Hematopoietic multipotent progenitor cell treated with erythropoietin and hydrocortisone succinate and interleukin-3 and kit ligand, for 15 days (in vitro differentiated cells): ENCODE measurements around the gene MRPL48.

Source experiments
- DNase-seq: peaks from one replicate; pipeline ENCODE4 v3.0.0-alpha.2; 2015; ENCODE audit warnings: low spot score

Gene MRPL48

DNA sequence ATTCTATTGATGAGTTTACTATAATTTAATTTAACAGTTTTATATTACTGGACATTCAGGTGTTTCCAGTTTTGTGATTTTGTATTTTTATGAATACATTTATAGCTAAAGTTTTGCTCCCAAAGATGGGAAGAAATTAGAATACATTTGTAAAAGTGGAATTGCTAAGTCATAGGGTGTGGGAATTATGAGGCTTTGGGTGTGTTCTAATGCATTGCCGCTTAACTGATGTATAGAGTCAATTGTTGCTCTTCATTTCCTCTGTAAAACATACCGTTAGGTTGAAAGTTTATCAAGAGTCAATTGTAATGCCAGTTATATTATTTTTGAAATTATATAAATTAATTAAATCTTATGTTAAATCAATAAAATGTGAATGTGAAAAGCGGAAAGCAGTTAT lies 105.4 kb downstream of the MRPL48 start:
- DNase-seq: peak; percentile 29

GRCh38 chr11:73894725-73895335 lies 107.2 kb downstream of the MRPL48 start:
- no peak for DNase-seq

GRCh38 chr11:73902303-73902702 lies 114.6 kb downstream of the MRPL48 start:
- DNase-seq: no peak

DNA sequence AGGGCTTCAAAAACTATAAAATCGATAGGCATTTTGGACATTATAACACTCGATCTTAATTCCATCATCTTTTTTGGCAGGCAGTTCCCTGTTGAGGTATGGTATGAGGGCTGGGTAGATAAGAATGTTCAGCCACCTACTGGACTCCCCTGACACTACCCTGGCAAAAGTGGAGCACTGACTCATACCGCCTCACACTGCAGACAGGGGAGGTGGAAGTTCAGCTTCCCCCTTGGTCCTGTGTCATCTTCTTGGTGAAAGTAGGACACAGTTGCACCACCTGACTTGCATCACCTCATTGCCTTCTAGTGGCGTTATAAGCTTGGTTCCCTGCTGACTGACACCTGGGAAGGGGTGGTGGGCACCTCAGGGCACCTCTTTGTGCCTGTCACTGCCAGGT lies 119.5 kb downstream of the MRPL48 start:
- DNase-seq: peak; percentile 66

- DNase-seq: no peak
Observed at GRCh38 chr11:73912026-73912425, 124.4 kb downstream of the MRPL48 start.

DNA sequence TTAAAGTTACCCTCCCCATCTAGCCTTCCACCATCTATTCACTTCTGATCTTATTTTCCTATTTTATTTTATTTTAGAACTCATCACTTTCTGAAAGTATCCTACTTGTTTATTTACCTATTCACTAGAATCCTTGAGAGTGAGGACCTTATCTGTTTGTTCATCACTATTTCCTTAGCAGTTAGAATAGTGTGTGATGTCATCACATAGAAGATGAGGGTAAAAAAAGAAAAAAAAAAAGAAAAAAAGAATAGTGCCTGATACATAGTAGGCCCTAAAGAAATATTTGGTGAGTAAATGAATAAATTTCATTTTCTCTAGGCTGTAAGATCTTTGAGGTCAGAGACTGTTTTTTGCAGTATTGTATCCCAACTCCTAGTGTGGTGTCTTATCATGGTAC lies 125.8 kb downstream of the MRPL48 start:
- no peak for DNase-seq

GRCh38 chr11:73914284-73914683 lies 126.6 kb downstream of the MRPL48 start:
- DNase-seq: no peak
